H1 (cell line): ENCODE results near the gene ACKR1. TPM values are rescaled to one million over a fixed set of nuclear protein-coding genes. Genes with fewer than 3 reads are reported as not detected.

ENCODE experiments used
- CTCF ChIA-PET: fragments of 300-600 bp; sonication (Branson Sonifier 250); formaldehyde crosslinking; loops from one replicate; lab custom pipeline; 2021; ENCODE audit not compliant: partially characterized antibody; lab: Charles Lee
- POLR2A ChIA-PET: fragments of 300-600 bp; sonication (Branson Sonifier 250); formaldehyde crosslinking; loops from one replicate; lab custom pipeline; 2021; ENCODE audit warnings: inconsistent platforms; ENCODE audit not compliant: partially characterized antibody; lab: Charles Lee
- DNase-seq, 2 experiments: peaks; one replicate each; pipeline versions ENCODE4 v3.0.0 to v3.0.0-alpha.2; 2010 to 2022; ENCODE audit warnings: low spot score in 2 of 2, low read depth in 1 of 2, mixed read lengths in 1 of 2
- FAIRE-seq: peaks from 2 replicates; lab custom pipeline; 2011; peaks lifted over from hg19 to GRCh38; lab: Jason Lieb, UNC
- H2AFZ ChIP-seq: 2 replicates; pipeline ENCODE4 v1.8.1; 2012; ENCODE audit warnings: low read length, inconsistent platforms
- H2AK5ac ChIP-seq: 2 replicates; pipeline ENCODE4 v1.6.1; 2013; ENCODE audit warnings: low read depth, low read length
- H2BK120ac ChIP-seq: replicated peaks from 2 replicates; pipeline ENCODE3; 2013; ENCODE audit warnings: low read depth, low read length, inconsistent platforms
- H2BK12ac ChIP-seq: 2 replicates; pipeline ENCODE4 v1.6.1; 2013; ENCODE audit warnings: low read depth, low read length
- H2BK15ac ChIP-seq: 2 replicates; pipeline ENCODE4 v1.6.1; 2013; ENCODE audit warnings: low read length
- H2BK20ac ChIP-seq: 2 replicates; pipeline ENCODE4 v1.6.1; 2013; ENCODE audit warnings: low read length
- H2BK5ac ChIP-seq: 2 replicates; pipeline ENCODE4 v1.6.1; 2013; ENCODE audit warnings: low read depth, low read length
- H3K14ac ChIP-seq: 2 replicates; pipeline ENCODE4 v1.6.1; 2013; ENCODE audit warnings: inconsistent platforms; ENCODE audit not compliant: insufficient read length
- H3K18ac ChIP-seq: 2 replicates; pipeline ENCODE4 v1.6.1; 2013; ENCODE audit warnings: low read length; ENCODE audit errors: extremely low read depth
- H3K23ac ChIP-seq: 2 replicates; pipeline ENCODE4 v1.6.1; 2013; ENCODE audit warnings: inconsistent platforms; ENCODE audit not compliant: insufficient read length
- H3K23me2 ChIP-seq: 2 replicates; pipeline ENCODE4 v1.6.1; 2013; ENCODE audit warnings: low read depth, low read length
- H3K27ac ChIP-seq: 2 replicates; pipeline ENCODE4 v1.6.1; 2011; ENCODE audit warnings: low read depth, low read length, inconsistent platforms
- H3K27me3 ChIP-seq, 4 experiments: replicated peaks in 1 of 4; 1 replicate in 1 of 4; 2 replicates in 3 of 4; pipeline versions ENCODE4 v1.6.1 to v1.8.1; 2011 to 2013; ENCODE audit warnings: low read length in 3 of 4, mild to moderate bottlenecking in 3 of 4, inconsistent platforms in 2 of 4, mixed read lengths in 2 of 4, moderate library complexity in 1 of 4; ENCODE audit not compliant: control insufficient read depth in 3 of 4, insufficient read depth in 3 of 4; ENCODE audit errors: extremely low read depth in 1 of 4
- H3K36me3 ChIP-seq, 4 experiments: 2 replicates each; pipeline versions ENCODE4 v1.6.1 to v1.8.1; 2011 to 2013; ENCODE audit warnings: mild to moderate bottlenecking in 4 of 4, low read length in 3 of 4, moderate library complexity in 2 of 4, control low read depth in 1 of 4, inconsistent platforms in 1 of 4; ENCODE audit not compliant: insufficient read depth in 4 of 4, control insufficient read depth in 2 of 4
- H3K4ac ChIP-seq: replicated peaks from 2 replicates; pipeline ENCODE3; 2013; ENCODE audit warnings: low read length, low read depth, mixed read lengths, inconsistent platforms; ENCODE audit not compliant: insufficient read length
- H3K4me1 ChIP-seq, 4 experiments: replicated peaks in 1 of 4; 1 replicate in 1 of 4; 2 replicates in 3 of 4; pipeline versions ENCODE4 v1.6.1 to v1.8.1; 2011 to 2013; ENCODE audit warnings: low read length in 3 of 4, inconsistent platforms in 2 of 4, mixed read lengths in 1 of 4; ENCODE audit not compliant: insufficient read depth in 4 of 4, control insufficient read depth in 3 of 4
- H3K4me2 ChIP-seq, 2 experiments: 2 replicates each; pipeline versions ENCODE4 v1.6.1 to v1.8.1; 2011 to 2013; ENCODE audit warnings: low read depth in 2 of 2, low read length in 2 of 2, control low read depth in 1 of 2, inconsistent platforms in 1 of 2, mild to moderate bottlenecking in 1 of 2; ENCODE audit not compliant: insufficient read depth in 1 of 2
- H3K4me3 ChIP-seq, 4 experiments: fragments of 200-600, 300-600 bp in 1 of 4; sonication (generic), shearing (Covaris generic), sonication (Bioruptor Twin) in 1 of 4; 2 replicates each; pipeline versions ENCODE4 v1.5.1 to v1.8.1; 2011 to 2016; ENCODE audit warnings: low read length in 4 of 4, low read depth in 3 of 4, control low read depth in 2 of 4, inconsistent platforms in 2 of 4, mild to moderate bottlenecking in 2 of 4, mixed read lengths in 1 of 4, moderate library complexity in 1 of 4; ENCODE audit not compliant: insufficient read depth in 2 of 4; ENCODE audit errors: extremely low read depth in 1 of 4
- H3K56ac ChIP-seq: replicated peaks from 2 replicates; pipeline ENCODE3; 2013; ENCODE audit warnings: low read depth, mild to moderate bottlenecking, mixed read lengths, low read length, inconsistent platforms; ENCODE audit not compliant: insufficient read length
- H3K79me1 ChIP-seq: 2 replicates; pipeline ENCODE4 v1.6.1; 2013; ENCODE audit warnings: low read depth, low read length, control low read depth
- H3K79me2 ChIP-seq, 2 experiments: 2 replicates each; pipeline versions ENCODE4 v1.6.1 to v1.8.1; 2012 to 2013; ENCODE audit warnings: low read length in 2 of 2, mild to moderate bottlenecking in 2 of 2, inconsistent platforms in 1 of 2; ENCODE audit not compliant: insufficient read depth in 2 of 2, control insufficient read depth in 1 of 2
- H3K9ac ChIP-seq, 4 experiments: replicated peaks in 1 of 4; 1 replicate in 1 of 4; 2 replicates in 3 of 4; pipeline versions ENCODE4 v1.6.1 to v1.8.1; 2011 to 2013; ENCODE audit warnings: low read depth in 3 of 4, low read length in 3 of 4, control low read depth in 2 of 4, mild to moderate bottlenecking in 2 of 4, moderate library complexity in 2 of 4, inconsistent platforms in 1 of 4; ENCODE audit errors: extremely low read depth in 1 of 4
- H3K9me3 ChIP-seq, 2 experiments: 2 replicates each; pipeline versions ENCODE4 v1.6.1 to v1.8.1; 2012 to 2013; ENCODE audit warnings: mild to moderate bottlenecking in 2 of 2, moderate library complexity in 2 of 2, control low read depth in 1 of 2, inconsistent platforms in 1 of 2, low read depth in 1 of 2, low read length in 1 of 2, mixed read lengths in 1 of 2; ENCODE audit not compliant: insufficient read depth in 2 of 2
- H4K20me1 ChIP-seq, 2 experiments: replicated peaks in 1 of 2; 2 replicates each; pipeline versions ENCODE3 to v1.8.1; 2011 to 2013; ENCODE audit warnings: inconsistent platforms in 2 of 2, low read length in 2 of 2, mild to moderate bottlenecking in 1 of 2; ENCODE audit not compliant: insufficient read depth in 2 of 2, control insufficient read depth in 1 of 2
- H4K5ac ChIP-seq: 2 replicates; pipeline ENCODE4 v1.6.1; 2013; ENCODE audit warnings: low read length, low read depth, mixed read lengths, inconsistent platforms; ENCODE audit not compliant: insufficient read length
- H4K8ac ChIP-seq: 2 replicates; pipeline ENCODE4 v1.8.0; 2013; ENCODE audit warnings: mild to moderate bottlenecking, moderate library complexity, low read length, inconsistent platforms; ENCODE audit not compliant: insufficient read depth; ENCODE audit errors: extremely low read depth
- H4K91ac ChIP-seq: replicated peaks from 2 replicates; pipeline ENCODE3; 2013; ENCODE audit warnings: low read length, mixed read lengths, inconsistent platforms; ENCODE audit not compliant: insufficient read length
- BCL11A ChIP-seq, 2 experiments: IDR thresholded peaks; one replicate each; pipeline ENCODE4 v1.6.1; 2011; ENCODE audit warnings: low read depth in 2 of 2, low read length in 2 of 2, mild to moderate bottlenecking in 2 of 2
- CREB1 ChIP-seq: IDR thresholded peaks from 2 replicates; pipeline ENCODE4 v1.6.1; 2012; ENCODE audit warnings: inconsistent platforms
- FOSL1 ChIP-seq: IDR thresholded peaks from 2 replicates; pipeline ENCODE4 v1.6.1; 2011; ENCODE audit warnings: mild to moderate bottlenecking, low read depth, low read length, moderate library complexity; ENCODE audit not compliant: insufficient read depth
- GTF2F1 ChIP-seq: IDR thresholded peaks from 2 replicates; pipeline ENCODE4 v1.6.1; 2012; ENCODE audit warnings: low read depth, low read length, improper control_type of control experiment, borderline replicate concordance
- HDAC2 ChIP-seq, 2 experiments: fragments of 300-600 bp in 1 of 2; sonication (generic) in 1 of 2; IDR thresholded peaks; 2 replicates each; pipeline ENCODE4 v1.6.1; 2011 to 2012; ENCODE audit warnings: low read depth in 2 of 2, low read length in 2 of 2, mild to moderate bottlenecking in 2 of 2, moderate library complexity in 2 of 2, borderline replicate concordance in 1 of 2, inconsistent platforms in 1 of 2
- KDM1A ChIP-seq: fragments of 200-600, 300-600 bp; sonication (generic); IDR thresholded peaks from 2 replicates; pipeline ENCODE4 v1.7.1; 2016; ENCODE audit warnings: mild to moderate bottlenecking, low read length, borderline replicate concordance
- RBBP5 ChIP-seq: IDR thresholded peaks from 2 replicates; pipeline ENCODE4 v1.7.1; 2012; ENCODE audit warnings: low read depth, mild to moderate bottlenecking, inconsistent platforms, low read length, moderate library complexity, borderline replicate concordance
- SAP30 ChIP-seq: fragments of 300-600 bp; sonication (generic); IDR thresholded peaks from 2 replicates; pipeline ENCODE4 v1.7.1; 2012; ENCODE audit warnings: low read length, moderate library complexity, mild to moderate bottlenecking, inconsistent platforms; ENCODE audit not compliant: insufficient read depth, insufficient replicate concordance
- TAF7 ChIP-seq: optimal IDR thresholded peaks from 2 replicates; pipeline ENCODE3; 2011; ENCODE audit warnings: low read depth, mild to moderate bottlenecking, inconsistent platforms, low read length, moderate library complexity, borderline replicate concordance
- TBP ChIP-seq: IDR thresholded peaks from 2 replicates; pipeline ENCODE4 v1.6.1; 2011; ENCODE audit warnings: low read depth, low read length, improper control_type of control experiment
- TEAD4 ChIP-seq: IDR thresholded peaks from 2 replicates; pipeline ENCODE4 v1.6.1; 2012; ENCODE audit warnings: low read depth, low read length, inconsistent platforms, mixed read lengths
- WGBS, 2 experiments: shearing (Covaris generic) in 1 of 2; methylation state at CpG; one replicate each; pipeline versions ENCODE4 v1.1.6 to v1.1.7; 2013 to 2015; ENCODE audit warnings: low lambda C conversion rate in 2 of 2, mixed read lengths in 2 of 2, inconsistent platforms in 1 of 2, low coverage in 1 of 2, missing lambda C conversion rate in 1 of 2; ENCODE audit not compliant: insufficient replicate concordance in 2 of 2, insufficient coverage in 1 of 2, insufficient read length in 1 of 2; ENCODE audit errors: extremely low coverage in 1 of 2, missing lambda C conversion rate in 1 of 2; 5-methylcytosine and 5-hydroxymethylcytosine counted together
- polyA plus RNA-seq, 7 experiments: library from polyadenylated mRNA; depleted of rRNA in 3 of 7; stranded (reverse) in 5 of 7; unstranded in 2 of 7; fragments of >200 nt in 5 of 7; fragments of 200-250 nt in 2 of 7; gene quantifications; 1 replicate in 5 of 7; 2 replicates in 1 of 7; 4 replicates in 1 of 7; pipeline versions ENCODE4 v1.2.1 to v1.2.3, GENCODE V29; 2011 to 2013; ENCODE audit warnings: missing spikeins in 2 of 7, mixed read lengths in 2 of 7
- total RNA-seq: library from RNA; stranded (reverse); fragmentation: NEBNext Ultra II Directional; extraction: Animal tissue kit (Norgen Biotek cat#: 25700); gene quantifications from 2 replicates; pipeline ENCODE4 v1.2.1, GENCODE V29; 2021
- TF ChIP-seq, protein P1 (sequence below): IDR thresholded peaks from 2 replicates; pipeline ENCODE4 v1.6.1; 2011; ENCODE audit warnings: low read depth, mild to moderate bottlenecking, low read length; ENCODE audit not compliant: insufficient read depth

Gene ACKR1
- total and polyA plus RNA-seq, 2 of the 8 experiments (the other 6 are each of a cell fraction or from before 2014, with no cell fraction given), result 0.61 to 1.00 TPM

DNA sequence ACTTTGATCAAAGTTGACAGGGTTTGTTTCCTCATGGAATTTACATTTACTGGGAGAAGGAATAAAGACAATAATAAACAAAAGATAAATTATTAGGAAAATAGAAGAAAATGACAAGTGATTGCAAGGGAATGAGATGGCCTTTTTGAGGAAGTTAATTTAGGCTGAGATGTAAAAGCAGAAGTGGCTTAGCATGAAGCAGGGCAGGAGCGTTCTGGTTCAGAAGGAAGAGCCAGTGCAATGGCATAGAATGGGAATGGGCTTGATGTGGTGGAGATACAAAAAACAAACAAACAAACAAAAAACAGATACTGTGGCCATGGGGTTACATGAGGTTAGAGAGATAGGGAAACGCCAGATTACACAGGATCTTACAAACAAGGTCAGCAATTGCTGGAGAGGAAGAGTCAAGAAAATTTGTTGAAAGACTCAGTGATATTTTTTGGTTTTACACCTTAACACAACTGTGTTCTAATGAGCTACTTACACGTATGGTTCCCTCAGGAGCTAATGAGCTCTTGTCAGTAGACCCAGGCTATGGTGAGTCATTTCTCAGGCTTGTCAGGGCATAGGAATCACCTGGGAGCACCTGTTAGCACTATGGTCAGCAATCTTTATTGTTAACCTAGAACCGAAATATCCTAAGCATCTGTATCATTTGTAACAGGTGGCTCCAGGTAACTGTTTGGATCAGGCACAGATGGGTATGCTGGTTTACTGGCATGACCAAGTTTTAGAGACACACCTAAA, 42.0 kb upstream of the ACKR1 start:
- no peak overlapping the region for H3K23ac ChIP-seq
- no peak overlapping the region for H4K91ac ChIP-seq
- no peak overlapping the region for H3K18ac ChIP-seq
- H3K36me3 ChIP-seq, result no peaks in the 10 kb centered on the region
- no peak overlapping the region for H3K4me3 ChIP-seq
- H3K27ac ChIP-seq, result no peak overlapping the region
- ChIA-PET POLR2A (no interaction called here), CTCF (interaction anchor here (0.7 to 12.4 kb wide), 12 partner anchors 8 to 636 kb away, joined by 3 to 367 read pairs (median 4); partner anchors contain the start of genes ACKR1 and CADM3)
- no peak overlapping the region for H4K5ac ChIP-seq
- H3K14ac ChIP-seq, result no peak overlapping the region
- no peak overlapping the region for H2BK20ac ChIP-seq
- FAIRE-seq (no peak), DNase-seq (no peak)
- no peak overlapping the region for H3K4me2 ChIP-seq
- no peaks in the 10 kb centered on the region for H3K23me2 ChIP-seq
- no peak overlapping the region for H2AK5ac ChIP-seq
- H3K4me1 ChIP-seq, result peaks cover 0 to 4% (median 1%) of the 10 kb centered on the region in 4 experiments; a peak in 2 of 7 replicates
- H4K8ac ChIP-seq, result no peak overlapping the region
- no peak overlapping the region for H3K56ac ChIP-seq
- H4K20me1 ChIP-seq, result no peaks in the 10 kb centered on the region
- H2AFZ ChIP-seq, result no peak overlapping the region
- no peaks in the 10 kb centered on the region for H3K27me3 ChIP-seq
- 73% methylated on average over 4 of the region's 4 CpGs; no CpG with 5 or more reads in 1 of the 2 experiments for WGBS, 2 experiments
- no peaks in the 10 kb centered on the region for H3K79me2 ChIP-seq
- no peak overlapping the region for H3K4ac ChIP-seq
- no peak overlapping the region; a peak in 1 of 7 replicates for H3K9ac ChIP-seq
- no peak overlapping the region for H2BK12ac ChIP-seq
- no peaks in the 10 kb centered on the region for H3K9me3 ChIP-seq
- H2BK5ac ChIP-seq, result no peak overlapping the region
- no peaks in the 10 kb centered on the region for H3K79me1 ChIP-seq
- no peak overlapping the region for H2BK15ac ChIP-seq
- H2BK120ac ChIP-seq, result no peak overlapping the region
- no peak for TF ChIP-seq RBBP5
- no peak for TF ChIP-seq TBP
- no peak for TF ChIP-seq GTF2F1
- no peak for TF ChIP-seq TAF7
- no peak for TF ChIP-seq SAP30
- no peak for TF ChIP-seq BCL11A (IDR thresholded peaks at IDR 0.05; ENCODE audit: low read depth in 2 of 2, low read length in 2 of 2)
- TF ChIP-seq TEAD4, result no peak
- no peak for TF ChIP-seq CREB1
- TF ChIP-seq, protein P1, sequence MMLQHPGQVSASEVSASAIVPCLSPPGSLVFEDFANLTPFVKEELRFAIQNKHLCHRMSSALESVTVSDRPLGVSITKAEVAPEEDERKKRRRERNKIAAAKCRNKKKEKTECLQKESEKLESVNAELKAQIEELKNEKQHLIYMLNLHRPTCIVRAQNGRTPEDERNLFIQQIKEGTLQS, result no peak
- no peak for TF ChIP-seq FOSL1
- TF ChIP-seq KDM1A, result no peak
- no peak for TF ChIP-seq HDAC2 (IDR thresholded peaks at IDR 0.05; ENCODE audit: borderline replicate concordance in 1 of 2, low read depth in 2 of 2, low read length in 2 of 2)
